ENCODE measurements around the gene ROR2.
"Not testable (repeated sequence)": the region's sequence is repeated elsewhere in the genome, so short reads cannot be mapped to it uniquely, and the experiment has no call there.

ROR2 gene

DNA sequence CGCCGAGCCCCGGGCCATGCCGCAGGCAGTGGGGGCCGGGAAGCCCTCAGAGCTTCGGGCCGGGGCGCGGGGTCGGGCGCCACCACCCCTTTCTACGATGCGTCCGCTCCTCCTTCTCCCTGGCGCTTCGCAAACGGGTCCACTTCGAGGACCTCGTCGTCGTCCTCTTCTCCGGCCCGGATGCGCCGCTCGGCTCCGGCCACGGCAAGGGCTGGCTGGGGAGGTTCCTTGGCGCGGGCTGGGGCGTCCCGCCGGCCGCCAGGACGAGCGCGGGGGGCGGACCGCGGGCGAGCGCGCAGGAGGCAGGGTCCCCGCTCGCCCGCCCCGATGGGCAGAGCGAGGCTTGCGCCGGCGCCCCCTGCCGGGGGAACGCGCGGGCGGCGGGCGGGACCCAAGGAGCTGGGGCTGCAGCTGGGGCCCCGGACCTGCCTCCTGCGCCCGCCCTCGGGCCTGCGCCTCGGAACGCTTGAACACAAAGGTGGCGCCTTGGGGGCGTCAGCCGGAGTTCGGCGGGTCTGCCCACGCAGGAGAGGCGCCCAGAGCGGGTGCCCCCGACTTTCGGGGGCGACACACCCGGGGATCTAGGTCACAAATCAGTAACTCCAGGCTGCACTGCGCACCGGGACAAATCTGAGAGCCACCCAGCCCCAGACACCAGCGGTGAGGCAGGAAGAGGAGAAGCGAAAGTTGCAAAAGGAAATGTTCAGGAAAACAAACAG lies at the start of gene ROR2:
Gene ROR2, minus strand, starts transcription at position 283 of the 719 bp plus-strand sequence.
- no peak for DNase-seq

DNA sequence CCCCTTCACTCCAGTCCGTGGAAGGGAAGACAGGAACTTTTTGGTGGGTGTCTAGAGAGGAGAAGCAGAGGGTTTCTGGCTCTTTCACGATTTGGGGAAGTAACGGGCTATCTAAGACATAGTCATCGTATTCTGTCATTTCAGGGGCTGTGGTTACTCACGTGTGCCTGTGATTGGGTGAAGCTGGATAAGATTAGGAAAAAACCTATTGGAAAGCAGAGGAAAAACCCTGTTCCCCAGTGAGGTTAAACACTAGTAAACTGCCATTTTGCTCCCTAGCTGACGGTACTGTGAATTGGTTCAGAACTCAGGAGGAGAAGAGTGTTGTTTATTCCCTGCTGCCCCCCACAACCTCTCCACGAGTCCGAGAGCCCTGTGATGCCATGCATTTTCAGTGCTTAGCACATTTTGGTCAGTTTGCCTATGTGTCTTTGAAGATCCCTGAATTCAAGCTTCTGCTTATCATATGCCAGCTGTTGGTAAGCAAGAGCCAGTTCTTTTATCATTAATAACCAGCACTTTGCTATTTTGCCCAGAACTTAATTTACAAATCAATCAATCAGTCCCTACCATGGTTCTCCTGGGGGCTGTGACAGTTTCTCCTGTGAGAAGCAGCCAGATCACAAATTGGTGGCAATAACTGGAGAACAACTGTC lies 45.1 kb upstream of the ROR2 start:
- no peak for DNase-seq

DNA sequence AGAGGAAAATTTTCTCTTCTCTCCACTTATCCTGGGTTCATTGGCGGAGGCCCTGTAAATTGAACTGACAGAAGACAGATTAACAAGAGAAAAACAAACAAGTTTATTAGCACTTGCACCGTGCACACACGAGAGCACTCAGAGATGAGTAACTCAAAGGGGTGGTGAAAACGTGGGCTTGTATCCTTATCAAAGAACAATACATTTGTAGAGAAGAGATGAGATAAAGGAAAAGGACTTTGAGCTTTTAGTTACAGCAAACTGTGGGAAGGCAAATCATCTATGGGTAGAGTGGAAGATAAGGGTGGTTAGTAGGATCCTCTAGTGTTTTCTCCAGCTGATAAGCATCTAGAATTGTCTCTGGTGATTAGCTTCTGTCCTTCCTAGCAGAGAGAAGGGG lies 44.4 kb upstream of the ROR2 start:
- no peak for DNase-seq

DNA sequence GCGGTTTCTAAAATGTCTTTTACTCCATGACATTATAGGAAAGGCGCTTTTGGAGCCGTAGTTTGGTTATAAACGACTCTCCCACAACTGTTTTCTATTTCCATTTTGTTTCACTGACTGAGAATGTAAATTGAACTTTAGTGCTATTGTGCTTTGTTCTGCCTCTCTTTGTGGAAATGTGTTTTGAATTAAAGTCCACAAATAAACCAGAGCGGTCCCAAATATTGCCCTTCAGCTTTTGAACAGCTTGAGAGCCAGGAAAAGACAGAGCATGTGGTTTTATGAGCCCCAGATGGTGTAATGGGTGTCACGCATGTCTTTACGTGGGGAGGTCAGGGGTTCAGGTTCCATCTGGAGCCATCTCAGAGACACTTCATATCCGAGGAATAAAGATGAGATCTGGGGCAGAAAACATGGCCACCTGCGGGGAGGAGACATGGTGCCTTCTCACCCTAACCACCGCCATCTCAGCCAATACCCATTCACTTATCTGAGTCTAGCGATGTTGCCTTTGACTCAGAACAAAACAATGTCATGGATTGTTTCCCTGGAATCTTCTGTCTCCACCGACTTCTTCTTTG lies 42.5 kb upstream of the ROR2 start:
- DNase-seq: no peak

DNA sequence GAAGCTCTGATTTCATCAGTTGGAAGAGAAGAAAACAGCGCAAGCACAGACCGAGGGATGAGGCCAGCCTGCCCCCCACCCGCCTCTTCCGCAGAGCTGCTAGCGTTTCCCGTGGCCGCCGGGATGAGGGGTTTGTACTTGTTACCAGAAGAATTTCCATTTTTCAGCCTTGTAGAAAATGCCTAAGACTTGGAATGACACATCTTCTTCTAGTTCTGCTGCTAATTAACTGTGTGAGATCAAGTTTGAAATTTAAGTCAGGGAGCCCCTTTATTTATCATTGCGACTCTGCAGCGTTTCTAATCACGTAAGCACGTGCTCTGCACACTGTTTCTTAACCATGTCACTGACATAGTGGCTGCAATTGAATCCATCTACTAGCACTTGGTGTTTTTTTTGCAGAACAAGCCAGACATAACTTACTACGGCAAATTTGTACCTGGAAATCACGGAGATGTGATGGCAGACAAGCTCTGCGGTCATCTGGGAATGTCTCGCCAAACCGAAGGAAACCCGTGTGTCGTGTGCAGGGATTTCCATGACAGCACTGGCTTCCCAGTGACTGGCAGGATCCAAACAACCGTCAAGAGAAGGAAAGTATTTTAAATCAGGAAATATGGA lies 41.8 kb upstream of the ROR2 start:
- DNase-seq: no peak

DNA sequence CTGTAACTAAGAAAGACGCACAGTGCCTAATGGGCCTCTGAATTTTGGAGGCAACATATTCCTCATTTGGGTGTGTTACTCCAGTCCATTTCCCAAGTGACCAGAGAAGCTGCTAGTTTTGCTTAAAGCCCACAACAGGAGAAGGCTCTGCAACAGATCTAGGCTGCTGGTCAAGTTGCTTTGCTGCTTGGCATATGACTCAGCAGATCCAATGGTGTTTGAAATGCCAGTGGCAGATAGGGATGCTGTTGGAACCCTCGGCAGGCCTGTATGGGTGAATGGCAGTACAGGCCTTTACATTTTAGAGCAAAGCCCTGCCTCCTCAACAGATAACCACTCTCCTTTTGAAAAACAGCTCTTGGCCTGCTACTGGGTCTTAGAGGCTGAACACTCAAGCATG lies 36.2 kb upstream of the ROR2 start:
- DNase-seq: no peak

DNA sequence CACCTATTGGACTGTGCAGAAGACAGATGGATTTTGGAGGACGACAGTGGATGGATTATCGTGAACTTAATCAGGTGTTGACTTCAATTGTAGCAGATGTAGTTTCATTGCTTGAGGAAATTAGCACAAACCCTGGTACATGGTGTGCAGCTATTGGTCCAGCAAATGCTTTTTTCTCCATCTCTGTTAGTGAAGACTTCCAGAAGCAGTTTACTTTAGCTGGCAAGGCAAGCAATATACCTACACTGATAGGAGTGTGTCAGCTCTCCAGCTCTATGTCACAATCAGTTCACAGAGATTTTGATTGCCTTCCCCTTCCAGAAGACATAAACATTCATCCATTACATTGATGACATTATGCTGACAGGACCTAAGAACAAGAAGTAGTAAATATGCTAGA lies 35.7 kb upstream of the ROR2 start:
- DNase-seq: no peak

DNA sequence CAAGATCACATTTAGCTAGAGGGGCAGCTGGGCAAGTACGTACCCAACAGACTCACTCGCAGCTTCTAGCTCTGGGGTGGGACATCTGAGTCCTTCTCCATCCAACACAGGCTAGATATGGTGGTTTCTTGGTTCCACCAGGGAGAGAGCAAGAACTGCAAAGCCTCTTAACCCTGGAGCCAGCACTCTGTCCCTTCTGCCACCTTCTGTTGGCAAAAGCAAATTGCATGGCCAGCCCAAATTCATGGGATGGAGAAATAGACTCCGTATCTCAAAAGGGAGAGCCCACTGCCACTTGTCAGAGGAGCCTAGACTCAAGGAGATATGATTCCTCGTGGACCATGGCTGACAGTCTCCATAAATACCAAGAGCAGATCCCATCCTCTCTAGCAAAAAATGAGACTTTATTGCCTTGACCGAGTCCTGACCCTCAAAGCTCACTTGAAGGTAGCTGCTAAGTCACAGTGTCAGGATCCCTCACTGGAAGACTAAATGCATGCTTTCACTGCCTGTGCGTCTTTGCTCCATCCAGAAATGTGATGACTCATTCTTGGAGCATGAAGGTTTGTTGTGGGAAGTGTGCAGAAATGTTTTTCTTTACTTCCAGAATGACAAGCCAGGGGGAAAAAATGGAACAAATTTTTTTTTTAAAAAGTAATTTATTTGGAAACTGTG lies 28.8 kb upstream of the ROR2 start:
- DNase-seq: no peak

DNA sequence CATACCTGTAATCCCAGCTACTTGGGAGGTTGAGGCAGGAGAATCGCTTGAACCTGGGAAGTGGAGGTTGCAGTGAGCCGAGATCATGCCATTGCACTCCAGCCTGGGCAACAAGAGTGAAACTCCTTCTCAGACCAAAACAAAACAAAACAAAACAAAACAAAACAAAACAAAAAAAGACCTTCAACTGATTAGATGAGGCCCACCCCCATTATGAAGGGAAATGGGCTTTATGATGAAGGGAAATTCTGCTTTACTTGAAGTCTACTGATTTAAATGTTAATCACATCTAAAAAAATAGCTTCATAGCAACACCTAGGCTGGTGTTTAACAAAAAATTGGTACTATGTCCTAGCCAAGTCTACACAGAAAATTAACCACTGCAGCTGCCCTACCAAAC lies 25.2 kb upstream of the ROR2 start:
- not testable (repeated sequence) for DNase-seq

DNA sequence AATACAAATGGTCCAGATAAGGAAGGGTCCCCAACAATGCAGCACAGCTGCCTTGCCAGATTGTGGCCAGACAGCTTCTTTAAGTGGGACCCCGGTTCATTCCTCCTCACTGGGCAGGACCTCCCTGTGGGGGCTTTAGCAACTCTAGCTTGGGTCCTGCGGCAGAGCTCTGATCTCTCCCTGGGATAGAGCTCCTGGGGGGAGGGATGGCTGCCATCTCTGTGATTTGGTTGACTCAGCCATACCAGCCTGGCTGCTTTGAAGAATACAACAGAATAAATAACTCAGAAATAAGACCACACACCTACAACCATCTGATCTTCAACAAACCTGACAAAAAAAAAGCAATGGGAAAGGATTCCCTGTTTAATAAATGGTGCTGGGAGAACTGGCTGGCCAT lies 22.7 kb upstream of the ROR2 start:
- no peak for DNase-seq

DNA sequence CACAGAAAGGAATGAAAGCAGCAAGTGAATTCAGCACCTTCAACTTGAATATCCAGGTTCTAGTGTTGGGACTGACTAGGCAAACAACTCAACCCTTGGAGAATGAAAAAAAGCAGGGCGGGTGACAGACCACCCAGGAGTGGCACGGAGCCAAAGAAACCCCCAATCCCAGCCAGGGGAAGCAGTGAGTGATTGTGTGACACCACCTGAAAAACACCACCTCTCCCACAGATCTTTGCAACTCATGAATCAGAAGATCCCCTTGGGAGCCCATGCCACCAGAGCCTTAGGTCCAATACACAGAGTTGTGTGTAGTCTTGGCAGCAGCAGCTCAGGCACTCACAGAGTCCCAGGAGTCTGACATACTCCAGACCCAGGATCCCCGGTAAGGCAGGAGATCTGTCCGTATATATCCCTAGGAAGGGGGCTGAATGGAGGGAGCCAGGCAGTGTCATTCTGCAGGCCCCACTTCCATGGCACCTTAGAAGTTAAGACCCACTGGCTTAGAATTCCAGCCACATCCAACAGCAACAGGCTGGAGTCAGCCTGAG lies 22.1 kb upstream of the ROR2 start:
- DNase-seq: no peak

DNA sequence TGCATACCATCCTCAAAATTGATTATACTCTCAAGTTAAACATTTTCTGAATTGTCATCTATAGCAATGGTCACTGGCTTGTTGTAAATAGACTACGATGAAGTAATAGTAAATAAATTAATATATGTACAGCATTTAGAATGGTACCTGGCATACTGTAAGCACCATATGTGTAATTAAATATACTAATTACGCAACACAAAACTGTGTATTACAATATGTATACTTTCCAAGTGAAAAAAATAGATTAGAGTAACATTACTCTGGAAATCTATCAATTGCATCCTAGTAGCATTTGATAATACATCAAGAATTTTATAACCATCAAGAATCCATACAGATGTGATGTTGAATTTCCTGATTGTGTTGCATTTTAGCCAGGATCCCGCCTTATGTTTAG lies 17.2 kb upstream of the ROR2 start:
- DNase-seq: no peak

DNA sequence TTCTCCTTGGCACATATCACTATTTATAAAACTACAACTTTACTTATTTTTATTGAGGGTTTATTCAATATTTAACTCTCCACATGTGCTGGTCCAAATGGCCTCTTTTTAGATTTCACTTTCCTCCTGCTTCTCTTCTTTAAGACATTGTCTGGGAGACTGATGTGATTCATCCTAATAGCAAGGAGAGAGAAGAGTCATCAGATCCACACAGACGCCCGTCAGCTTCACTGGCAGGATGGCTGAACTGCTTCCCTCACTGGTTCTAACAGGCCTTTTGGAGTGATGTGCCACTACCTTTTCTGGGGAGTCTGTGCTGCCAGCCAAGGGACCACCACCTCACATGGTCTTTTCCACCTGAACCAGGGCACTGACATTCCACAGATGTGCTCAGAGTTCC lies 16.5 kb upstream of the ROR2 start:
- no peak for DNase-seq

DNA sequence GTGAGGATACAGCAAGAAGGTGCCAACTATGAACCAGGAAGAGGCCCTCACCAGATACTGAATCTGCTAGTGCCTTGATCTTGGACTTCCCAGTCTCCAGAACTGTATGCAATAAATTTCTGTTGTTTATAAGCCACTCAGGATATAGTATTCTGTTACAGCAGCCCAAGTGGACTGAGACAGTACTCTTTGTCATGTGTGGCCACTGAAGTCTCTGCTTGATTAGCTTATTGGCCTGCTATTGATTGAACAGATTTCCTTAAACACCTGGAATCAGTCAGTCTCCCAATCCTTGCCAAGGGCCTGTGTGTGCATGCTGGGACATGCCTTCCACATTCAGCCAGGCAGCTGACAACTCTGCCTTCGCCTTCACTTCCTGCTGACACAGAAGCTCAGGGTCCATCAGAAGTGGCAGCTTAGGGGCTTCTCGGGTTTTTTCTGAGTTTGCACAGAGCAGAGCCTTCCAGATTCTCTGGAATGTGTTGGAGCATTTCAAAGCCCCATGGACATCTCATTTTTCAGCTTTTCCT lies 13.7 kb upstream of the ROR2 start:
- no peak for DNase-seq

DNA sequence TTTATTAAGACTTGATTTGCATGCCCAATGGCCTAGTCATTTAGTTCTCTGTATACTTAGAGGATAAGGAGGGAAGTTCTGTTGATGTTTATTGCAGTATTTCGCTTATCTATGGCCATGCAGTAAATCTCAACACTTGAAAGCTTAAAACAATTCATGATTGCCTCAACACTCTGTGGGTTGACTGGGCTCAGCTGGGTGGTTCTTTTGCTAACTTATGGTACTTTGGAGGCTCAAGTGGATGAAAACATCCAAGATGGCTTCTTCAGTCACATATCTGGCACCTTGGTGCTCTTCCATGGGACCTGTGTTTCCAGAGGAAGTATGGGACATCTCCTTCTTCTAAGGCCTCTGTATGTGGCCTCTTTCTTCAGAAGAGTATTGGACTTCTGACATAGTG lies 10.3 kb upstream of the ROR2 start:
- no peak for DNase-seq

DNA sequence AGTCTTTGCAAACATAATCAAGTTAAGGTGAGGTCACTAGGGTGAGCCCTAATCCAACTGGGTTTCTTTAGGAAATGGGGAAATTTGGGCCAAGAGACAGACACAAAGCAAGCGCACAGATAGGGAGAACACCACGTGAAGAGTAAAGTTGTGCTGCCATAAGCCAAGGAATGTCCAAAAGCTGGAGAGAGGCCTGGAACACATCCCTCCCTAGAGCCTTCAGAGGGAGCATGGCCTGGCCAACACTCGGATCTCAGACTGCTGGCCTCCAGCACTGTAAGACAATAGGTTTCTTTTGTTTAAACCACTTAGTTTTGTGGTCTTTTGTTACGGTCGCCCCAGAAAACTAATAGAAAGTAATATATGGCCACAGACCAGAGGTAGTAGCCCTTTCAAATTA lies 8.1 kb upstream of the ROR2 start:
- DNase-seq: no peak

DNA sequence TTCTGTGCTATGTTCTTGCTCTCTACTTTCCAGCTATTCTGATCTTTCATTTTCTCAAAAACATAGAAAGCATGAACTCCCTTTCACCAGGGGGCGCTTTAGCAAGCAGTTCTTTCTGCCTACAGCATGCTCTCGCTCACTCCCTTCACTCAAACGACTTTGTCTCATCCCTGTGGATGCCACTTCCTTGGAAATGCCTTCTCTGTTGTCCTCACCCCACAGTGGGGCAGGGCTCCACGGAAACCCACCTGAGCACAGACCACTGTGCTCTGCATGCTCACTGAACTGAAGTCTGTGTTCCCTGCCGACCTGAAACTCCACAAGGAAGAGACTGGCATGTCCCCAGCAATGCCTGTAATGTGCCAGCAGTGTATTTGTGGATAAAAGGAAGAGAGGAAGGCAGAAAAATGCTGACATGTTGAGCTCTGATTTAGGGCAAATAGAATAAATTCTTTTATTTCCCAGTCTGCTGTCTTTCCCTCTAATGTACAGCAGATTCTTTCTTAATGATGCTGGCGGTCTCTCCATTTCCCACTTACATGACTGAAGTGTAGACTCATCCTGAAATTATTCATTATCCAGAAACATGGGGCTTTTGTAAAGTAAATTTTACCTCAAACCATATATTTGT lies 4.9 kb upstream of the ROR2 start:
- DNase-seq: no peak

DNA sequence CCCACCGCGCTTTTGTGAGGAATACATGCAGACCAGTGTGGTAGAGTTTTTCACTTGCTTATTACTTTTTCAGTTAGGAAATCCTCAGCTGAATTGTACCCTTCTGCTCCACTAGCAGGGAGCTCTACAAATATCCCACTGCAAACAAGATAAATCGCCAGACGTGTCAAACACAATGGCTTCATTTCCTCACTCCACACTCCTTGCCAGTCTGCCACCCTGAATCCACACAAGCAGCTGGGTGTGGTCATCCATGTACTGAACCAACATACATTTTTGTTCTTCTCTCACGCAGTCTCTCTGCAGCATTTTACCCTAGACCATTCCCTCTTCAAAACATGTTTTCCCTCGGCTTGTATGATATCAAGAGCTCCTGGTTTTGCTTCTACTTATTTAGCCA lies 3.7 kb upstream of the ROR2 start:
- DNase-seq: no peak

DNA sequence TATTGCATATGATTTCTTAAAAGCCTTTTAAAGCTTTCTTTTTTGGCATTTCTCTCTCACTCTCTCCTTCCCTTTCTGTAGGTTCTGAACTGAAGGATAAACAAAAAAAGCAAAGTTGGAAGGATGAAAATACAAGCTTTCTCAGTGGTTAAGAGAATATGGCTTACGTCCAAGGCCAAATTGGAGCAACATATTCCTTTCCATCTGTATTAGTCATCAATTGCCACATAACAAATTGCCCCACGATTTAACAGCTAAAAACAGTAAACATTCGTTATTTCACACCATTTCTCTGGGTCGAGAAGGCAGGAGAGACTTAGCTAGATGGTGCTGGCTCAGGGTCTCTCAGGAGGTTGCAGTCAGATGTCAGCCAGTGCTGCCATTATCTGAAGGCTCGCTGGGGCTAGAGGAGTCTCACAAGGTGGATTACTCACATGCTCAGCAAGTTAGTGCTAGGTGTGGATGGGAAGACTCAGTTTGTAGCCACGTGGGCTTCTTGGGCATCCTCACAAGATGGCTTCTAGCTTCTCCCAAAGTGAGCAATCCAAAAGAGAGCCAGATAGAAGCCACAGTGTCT lies 2.0 kb upstream of the ROR2 start:
- DNase-seq: no peak

DNA sequence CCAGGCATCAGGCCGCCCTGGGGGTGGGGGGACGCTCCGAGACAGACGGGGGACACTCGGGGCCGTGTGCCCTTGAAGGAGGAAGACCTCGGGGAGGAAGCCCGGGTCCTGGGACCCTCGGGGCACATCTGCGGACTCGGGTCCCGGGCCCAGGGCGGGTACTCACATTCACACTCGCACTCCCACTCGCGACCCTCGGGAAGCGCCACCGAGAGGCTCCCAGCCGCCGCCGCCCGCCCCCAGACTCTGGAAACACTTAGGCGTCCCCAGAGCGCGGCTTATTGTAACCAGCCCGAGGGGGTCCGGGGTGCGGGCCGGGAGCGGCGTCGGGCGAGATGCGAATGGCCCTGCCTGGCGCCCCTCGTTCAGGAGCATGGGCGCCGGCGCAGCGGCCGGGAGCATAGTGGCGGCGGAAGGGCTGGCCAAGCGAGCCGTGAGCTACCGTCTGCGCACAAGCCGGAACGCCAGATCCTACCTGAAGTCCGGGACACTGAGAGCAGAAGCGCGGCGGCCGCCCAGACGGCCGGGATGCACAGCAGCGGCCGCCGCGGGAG lies 559 bp downstream of the ROR2 start:
- no peak for DNase-seq

DNA sequence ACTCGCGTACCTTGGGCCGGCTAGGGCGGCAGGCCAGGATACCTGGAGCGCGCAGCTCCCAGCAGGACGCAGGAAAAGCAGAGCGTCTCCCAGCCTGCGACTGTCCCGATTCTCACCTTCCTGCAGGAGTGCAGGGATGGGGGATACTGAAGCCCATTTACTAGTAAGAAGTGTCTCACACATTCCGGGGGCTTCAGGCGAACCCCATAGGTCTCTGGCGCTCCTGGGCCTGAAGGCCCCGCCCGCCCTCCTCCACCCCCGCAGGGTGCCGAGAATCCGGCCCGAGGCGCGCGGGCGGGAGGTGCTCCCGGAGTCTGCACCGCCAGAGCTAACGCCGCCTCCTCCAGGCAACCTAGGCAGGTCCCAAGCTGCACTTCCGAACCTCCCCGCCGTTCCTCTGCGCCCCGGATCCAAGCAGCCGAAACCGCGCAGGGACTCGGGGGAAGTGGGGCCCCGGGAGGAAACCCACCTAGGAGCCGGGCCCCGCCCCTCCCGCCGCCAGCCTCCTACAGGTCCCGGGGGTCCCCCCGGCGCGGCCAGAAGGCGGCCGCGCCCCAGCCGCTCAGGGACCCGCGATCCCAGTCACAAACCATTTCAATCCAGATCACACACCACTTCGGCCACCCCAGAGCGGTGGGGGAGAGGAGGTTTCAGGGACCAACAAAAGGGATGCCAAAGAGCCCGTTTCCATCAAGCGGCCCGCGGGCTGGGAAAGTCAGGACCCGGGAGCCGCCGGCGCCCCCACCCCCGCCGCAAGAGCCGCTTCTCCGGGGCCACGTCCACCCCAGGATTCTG lies 1.2 kb downstream of the ROR2 start:
- DNase-seq: no peak

Data from activated naive CD4-positive, alpha-beta T cell (primary cell).